Muscle layer of duodenum (tissue), 2 donors: ENCODE data around the gene MRPS26.
A peak's percentile ranks its signal among the peaks of the same experiment; 100 is the strongest.
"Not testable (repeated sequence)": the region's sequence is repeated elsewhere in the genome, so short reads cannot be mapped to it uniquely, and the experiment has no call there.

ENCODE experiments used
- H3K27ac ChIP-seq: one replicate; pipeline ENCODE4 v1.7.0; 2013; ENCODE audit warnings: mild to moderate bottlenecking, low read length
- H3K27me3 ChIP-seq: one replicate; pipeline ENCODE4 v1.7.0; 2013; ENCODE audit warnings: low read depth, mild to moderate bottlenecking, control low read depth, low read length
- H3K36me3 ChIP-seq, 2 donors: one replicate each; pipeline ENCODE4 v1.7.0; 2013; ENCODE audit warnings: low read length in 2 of 2, control low read depth in 1 of 2, mild to moderate bottlenecking in 1 of 2; ENCODE audit not compliant: insufficient read depth in 2 of 2, control insufficient read depth in 1 of 2
- H3K4me1 ChIP-seq, 2 donors: one replicate each; pipeline ENCODE4 v1.7.0; 2013; ENCODE audit warnings: low read length in 2 of 2, mild to moderate bottlenecking in 2 of 2, control low read depth in 1 of 2, moderate library complexity in 1 of 2; ENCODE audit not compliant: insufficient read depth in 2 of 2, control insufficient read depth in 1 of 2
- H3K4me3 ChIP-seq, 2 donors: one replicate each; pipeline ENCODE4 v1.7.0; 2013; ENCODE audit warnings: low read length in 2 of 2, low read depth in 1 of 2, mild to moderate bottlenecking in 1 of 2
- H3K9me3 ChIP-seq, 2 donors: one replicate each; pipeline ENCODE4 v1.7.0; 2013; ENCODE audit warnings: low read length in 2 of 2, control low read depth in 1 of 2, mild to moderate bottlenecking in 1 of 2; ENCODE audit not compliant: control insufficient read depth in 1 of 2
- donor health status: healthy.

The MRPS26 gene

DNA sequence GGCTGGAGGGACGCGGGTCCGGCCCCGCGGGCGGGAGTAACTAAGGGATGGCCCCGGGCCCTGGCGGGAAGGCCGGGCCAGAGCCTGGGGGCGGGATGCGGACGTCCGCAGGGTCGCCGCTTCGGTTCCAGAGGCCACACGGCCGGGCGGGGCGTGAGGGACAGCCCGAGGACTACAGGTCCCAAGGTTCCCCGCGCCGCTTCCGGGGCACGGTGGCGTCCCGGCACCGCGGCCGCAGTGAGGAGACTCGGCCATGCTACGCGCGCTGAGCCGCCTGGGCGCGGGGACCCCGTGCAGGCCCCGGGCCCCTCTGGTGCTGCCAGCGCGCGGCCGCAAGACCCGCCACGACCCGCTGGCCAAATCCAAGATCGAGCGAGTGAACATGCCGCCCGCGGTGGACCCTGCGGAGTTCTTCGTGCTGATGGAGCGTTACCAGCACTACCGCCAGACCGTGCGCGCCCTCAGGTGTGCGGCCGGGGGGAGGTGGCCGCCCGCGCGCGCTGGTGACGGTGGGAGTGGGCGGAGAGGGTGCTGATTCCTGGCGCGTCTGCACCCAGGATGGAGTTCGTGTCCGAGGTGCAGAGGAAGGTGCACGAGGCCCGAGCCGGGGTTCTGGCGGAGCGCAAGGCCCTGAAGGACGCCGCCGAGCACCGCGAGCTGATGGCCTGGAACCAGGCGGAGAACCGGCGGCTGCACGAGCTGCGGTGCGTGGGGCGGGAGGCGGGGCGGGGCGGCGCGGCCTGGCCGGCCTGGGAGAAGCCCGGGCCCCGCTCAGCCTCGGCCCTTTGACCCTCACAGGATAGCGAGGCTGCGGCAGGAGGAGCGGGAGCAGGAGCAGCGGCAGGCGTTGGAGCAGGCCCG lies at the start of gene MRPS26:
TSS of gene MRPS26 (plus strand) at position 237 of the 861 bp plus-strand sequence. CDS start at position 254, 17 bp downstream.
- peaks cover 0 to 22% of the 10 kb centered on the region in 2 donors for H3K4me1 ChIP-seq
- H3K36me3 ChIP-seq, result peaks cover 21 to 24% of the 10 kb centered on the region in 2 donors
- peak within 1 kb of the TSS; percentile 75 to 84 for H3K4me3 ChIP-seq
- peak within 1 kb of the TSS; percentile 36 for H3K27ac ChIP-seq
- H3K9me3 ChIP-seq, result no peaks in the 10 kb centered on the region
- H3K27me3 ChIP-seq, result no peaks in the 10 kb centered on the region

DNA sequence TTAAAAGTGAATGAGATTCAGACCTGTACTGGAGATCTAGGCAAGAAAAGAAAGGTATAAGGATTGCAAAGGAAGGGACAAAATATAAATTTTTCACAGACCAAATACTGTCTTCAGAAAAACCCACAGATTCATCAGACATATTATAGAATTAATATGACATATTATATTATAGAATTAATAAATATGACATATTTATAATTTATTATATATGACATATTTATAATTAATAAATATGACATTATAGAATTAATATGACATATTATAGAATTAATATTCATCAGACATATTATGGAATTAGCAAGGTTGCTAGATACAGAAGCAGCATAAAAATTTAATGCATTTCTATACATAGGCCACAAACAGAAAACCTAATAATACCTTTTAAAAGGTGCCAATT lies 47.1 kb upstream of the MRPS26 start:
- H3K9me3 ChIP-seq, result no peaks in the 10 kb centered on the region
- H3K27ac ChIP-seq, result no peak overlapping the region
- H3K4me3 ChIP-seq, result no peak overlapping the region
- H3K27me3 ChIP-seq, result no peaks in the 10 kb centered on the region
- no peaks in the 10 kb centered on the region for H3K4me1 ChIP-seq
- H3K36me3 ChIP-seq, result peaks cover 10 to 11% of the 10 kb centered on the region in 2 donors

DNA sequence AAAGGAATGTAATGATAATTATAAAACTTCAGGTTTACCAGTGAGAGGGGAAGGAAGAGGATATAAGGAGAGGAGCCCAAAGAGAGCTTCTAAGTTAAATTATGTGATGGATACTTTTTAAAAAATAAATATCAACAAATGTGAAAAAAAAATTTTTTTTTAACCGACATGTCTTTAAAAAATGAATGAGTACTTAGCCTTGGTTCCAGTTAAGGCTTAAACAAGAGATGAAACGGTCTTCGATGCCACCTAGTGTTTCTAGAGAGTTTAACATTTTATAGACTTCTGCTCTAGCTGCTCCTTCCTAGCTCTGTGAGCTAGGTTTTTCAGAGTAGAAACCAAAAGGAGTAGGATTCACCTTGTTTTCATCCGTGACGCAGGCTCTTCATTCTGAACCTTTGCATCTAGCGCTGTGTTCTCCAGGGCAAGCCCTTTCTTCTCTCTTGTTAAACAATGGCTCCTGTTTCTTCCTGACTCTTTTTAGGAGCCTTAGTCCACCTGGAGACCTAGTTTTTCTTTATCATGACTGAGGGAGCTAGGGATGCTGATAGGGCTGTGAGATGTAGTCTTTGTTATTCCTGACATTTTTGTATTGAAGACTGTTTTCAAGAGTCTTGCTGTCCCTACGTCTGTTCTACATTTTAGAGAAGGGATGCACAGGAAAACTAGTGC lies 44.9 kb upstream of the MRPS26 start:
- H3K4me1 ChIP-seq, result no peaks in the 10 kb centered on the region
- H3K4me3 ChIP-seq, result no peak overlapping the region
- peaks cover 9% of the 10 kb centered on the region in 2 donors for H3K36me3 ChIP-seq
- H3K9me3 ChIP-seq, result no peaks in the 10 kb centered on the region
- no peaks in the 10 kb centered on the region for H3K27me3 ChIP-seq
- H3K27ac ChIP-seq, result no peak overlapping the region

DNA sequence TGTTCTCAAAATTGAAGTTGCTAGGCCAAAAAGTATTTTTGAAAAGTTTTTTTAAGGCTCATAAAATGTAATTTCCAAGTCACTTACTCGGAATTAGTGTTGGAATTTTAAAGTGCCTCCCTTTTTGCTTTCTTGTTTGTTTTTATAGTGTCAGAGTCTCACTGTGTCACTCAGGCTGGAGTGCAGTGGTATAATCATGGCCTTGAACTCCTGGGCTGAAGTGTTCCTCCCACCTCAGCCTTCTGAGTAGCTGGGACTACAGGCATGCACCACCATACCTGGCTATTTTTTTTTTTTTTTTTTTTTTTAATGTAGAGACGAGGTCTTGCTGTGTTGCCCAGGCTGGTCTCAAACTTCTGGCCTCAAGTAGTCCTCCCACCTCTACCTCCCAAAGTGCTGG lies 42.4 kb upstream of the MRPS26 start:
- H3K4me1 ChIP-seq, result no peaks in the 10 kb centered on the region
- H3K27me3 ChIP-seq, result no peaks in the 10 kb centered on the region
- H3K4me3 ChIP-seq, result no peak overlapping the region
- peaks cover 15 to 28% of the 10 kb centered on the region in 2 donors for H3K36me3 ChIP-seq
- no peaks in the 10 kb centered on the region for H3K9me3 ChIP-seq
- H3K27ac ChIP-seq, result no peak overlapping the region

DNA sequence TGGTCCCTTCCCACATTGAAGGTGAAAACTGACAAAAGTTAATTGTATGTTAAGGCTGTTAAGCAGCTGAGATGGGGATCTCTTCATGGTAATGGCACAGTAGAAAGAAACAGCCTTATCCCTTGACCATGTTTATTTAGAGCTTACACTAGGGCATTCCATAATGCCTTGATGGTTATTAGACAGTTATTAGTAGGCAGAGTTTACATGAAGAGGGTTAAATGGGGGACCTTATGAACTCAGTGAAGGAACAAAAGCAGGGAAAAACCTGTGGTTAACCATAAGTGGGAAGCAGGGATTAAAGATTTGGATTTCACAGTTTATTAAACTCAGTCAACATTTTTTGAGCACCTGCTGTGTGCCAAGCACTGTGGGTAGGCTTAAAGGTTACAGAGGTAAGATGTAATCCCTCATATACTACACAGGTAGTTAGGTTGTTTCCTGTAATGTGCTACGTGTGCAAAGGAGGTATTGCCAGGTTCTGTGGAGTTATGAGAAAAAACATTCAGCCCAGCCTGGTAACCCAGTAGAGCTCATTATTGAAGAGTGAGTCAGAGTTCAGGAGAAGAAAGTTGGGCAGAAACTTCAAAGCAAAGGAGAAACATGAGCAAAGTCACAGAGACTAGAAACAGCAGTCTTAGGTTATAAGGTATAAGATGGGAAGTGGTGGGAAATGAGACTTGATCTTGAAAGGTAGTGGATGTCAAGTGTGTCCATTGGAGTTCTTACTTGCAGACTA lies 34.7 kb upstream of the MRPS26 start:
- Histone ChIP-seq H3K9me3 (no peaks in the 10 kb centered on the region), H3K27me3 (no peaks in the 10 kb centered on the region), H3K4me3 (no peak overlapping the region), H3K27ac (no peak overlapping the region), H3K36me3 (peaks cover 13 to 49% of the 10 kb centered on the region in 2 donors), H3K4me1 (no peaks in the 10 kb centered on the region)

DNA sequence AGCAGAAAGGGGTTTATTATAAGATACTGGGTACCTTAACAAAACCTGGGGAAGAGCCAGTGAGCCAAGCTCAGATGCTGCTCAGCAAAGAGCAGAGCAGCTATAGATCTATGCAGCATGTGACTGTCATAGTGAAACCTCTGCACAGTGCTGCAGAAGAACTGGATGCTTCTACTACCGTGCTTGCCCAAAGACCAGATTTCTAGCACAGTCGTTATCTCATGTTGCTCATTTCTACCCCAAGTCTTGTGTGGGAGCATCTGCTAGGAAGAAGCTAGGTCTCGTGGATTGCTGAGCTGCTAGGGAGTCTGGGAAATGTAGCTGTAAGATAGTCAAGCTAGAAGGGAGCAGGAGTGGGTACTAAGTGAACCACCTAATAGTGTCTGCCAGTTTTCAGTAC lies 34.1 kb upstream of the MRPS26 start:
- Histone ChIP-seq H3K27ac (no peak overlapping the region), H3K36me3 (peaks cover 14 to 49% of the 10 kb centered on the region in 2 donors), H3K27me3 (no peaks in the 10 kb centered on the region), H3K4me1 (no peaks in the 10 kb centered on the region), H3K4me3 (no peak overlapping the region), H3K9me3 (no peaks in the 10 kb centered on the region)

DNA sequence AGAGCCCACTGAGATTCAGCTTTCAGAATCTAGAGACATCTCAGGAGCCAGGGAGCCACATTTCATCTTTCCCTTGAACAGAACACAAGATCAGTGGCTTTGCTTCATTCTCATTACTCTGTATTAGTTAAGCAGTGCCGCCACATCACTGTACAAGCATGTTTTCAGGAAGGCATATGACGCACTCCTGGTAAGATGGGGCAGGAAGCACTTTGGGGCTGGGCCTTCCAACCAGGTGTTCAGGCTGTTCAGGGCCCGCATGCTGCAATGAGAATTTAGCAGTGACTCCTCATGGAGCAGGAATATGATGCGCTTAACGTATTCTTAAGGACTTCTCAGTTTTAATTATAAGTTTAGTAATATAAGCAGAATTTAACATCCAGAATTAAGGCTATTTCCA lies 32.1 kb upstream of the MRPS26 start:
- Histone ChIP-seq H3K36me3 (peaks cover 17 to 42% of the 10 kb centered on the region in 2 donors), H3K27ac (no peak overlapping the region), H3K9me3 (no peaks in the 10 kb centered on the region), H3K4me1 (no peaks in the 10 kb centered on the region), H3K4me3 (no peak overlapping the region), H3K27me3 (no peaks in the 10 kb centered on the region)

DNA sequence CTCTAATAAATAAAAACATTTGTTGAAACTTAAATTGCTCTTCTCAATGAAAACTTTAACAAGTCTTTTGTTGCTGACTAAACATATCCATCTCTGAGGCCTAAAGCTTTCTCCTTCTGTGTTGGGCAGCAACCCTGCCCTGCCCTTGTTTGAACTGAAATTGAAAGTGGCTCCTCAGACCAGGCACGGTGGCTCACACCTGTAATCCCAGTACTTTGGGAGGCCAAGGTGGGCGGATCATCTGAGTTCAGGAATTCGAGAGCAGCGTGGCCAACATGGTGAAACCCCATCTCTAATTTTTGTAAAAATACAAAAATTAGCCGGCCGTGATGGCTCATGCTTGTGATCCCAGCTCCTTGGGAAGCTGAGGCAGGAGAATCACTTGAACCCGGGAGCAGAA lies 31.7 kb upstream of the MRPS26 start:
- Histone ChIP-seq H3K9me3 (no peaks in the 10 kb centered on the region), H3K36me3 (peaks cover 13 to 38% of the 10 kb centered on the region in 2 donors), H3K4me3 (no peak overlapping the region), H3K4me1 (no peaks in the 10 kb centered on the region), H3K27me3 (no peaks in the 10 kb centered on the region), H3K27ac (no peak overlapping the region)

DNA sequence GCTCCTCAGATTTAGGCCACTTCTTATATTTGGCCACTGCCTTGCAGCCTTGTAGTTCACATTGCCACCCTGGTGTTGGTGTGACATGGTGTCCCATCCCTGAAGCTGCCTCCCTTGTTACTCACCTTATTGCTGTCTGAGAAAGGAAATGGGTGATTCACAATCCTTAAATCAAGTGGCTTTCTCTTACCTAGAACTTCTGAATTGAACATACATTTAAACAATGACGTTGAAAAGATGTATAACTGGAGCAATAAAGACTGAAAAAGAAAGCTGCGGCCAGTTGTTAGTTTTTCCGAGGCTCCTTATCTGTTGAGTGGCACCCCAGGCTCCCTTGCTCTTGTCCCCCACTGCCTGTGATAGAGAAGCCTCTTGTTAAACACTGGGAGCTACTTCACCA lies 31.2 kb upstream of the MRPS26 start:
- Histone ChIP-seq H3K9me3 (no peaks in the 10 kb centered on the region), H3K4me1 (no peaks in the 10 kb centered on the region), H3K36me3 (peaks cover 13 to 34% of the 10 kb centered on the region in 2 donors)

DNA sequence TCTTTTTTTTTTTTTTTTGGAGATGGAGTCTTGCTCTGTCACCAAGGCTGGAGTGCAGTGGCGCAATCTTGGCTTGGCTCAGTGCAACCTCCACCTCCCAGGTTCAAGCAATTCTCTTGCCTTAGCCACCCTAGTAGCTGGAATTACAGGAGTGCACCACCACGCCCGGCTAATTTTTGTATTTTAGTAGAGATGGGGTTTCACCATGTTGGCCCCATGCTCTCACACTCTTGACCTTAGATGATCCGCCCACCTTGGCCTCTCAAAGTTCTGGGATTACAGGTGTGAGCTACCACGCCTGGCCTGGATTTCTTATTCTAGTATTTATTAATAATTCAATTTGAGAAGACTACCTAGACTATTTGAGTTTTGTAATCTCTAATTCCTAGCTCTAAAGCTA lies 30.6 kb upstream of the MRPS26 start:
- peaks cover 14 to 27% of the 10 kb centered on the region in 2 donors for H3K36me3 ChIP-seq
- H3K27ac ChIP-seq, H3K9me3 ChIP-seq, H3K4me3 ChIP-seq, H3K27me3 ChIP-seq, H3K4me1 ChIP-seq: not testable (repeated sequence)

More for the DNA sequence above, 31.2 kb upstream of the MRPS26 start:
- Histone ChIP-seq H3K27ac (no peak overlapping the region), H3K27me3 (no peaks in the 10 kb centered on the region), H3K4me3 (no peak overlapping the region)

DNA sequence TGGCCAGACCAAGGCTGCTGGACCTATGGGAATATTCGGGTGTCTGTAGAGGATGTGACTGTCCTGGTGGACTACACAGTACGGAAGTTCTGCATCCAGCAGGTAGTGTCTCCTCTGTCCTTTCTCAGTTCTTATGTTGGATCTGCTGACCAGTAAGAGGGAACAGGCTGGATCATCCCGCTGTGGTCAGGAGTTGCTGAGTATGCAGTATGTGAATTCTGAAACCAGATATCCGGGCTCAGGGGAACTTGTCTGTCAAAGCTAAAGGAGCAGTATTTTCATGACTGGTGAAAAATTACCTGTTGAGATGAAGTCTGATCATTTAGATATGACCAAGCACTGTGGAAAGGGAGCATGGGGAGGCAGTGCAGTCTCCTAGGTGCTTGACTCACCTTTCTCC lies 24.5 kb upstream of the MRPS26 start:
- Histone ChIP-seq H3K4me1 (no peaks in the 10 kb centered on the region), H3K4me3 (no peak overlapping the region), H3K27me3 (no peaks in the 10 kb centered on the region), H3K36me3 (peaks cover 48 to 62% of the 10 kb centered on the region in 2 donors), H3K27ac (no peak overlapping the region), H3K9me3 (no peaks in the 10 kb centered on the region)
